RWPE1 (cell line): Measurements from ENCODE around the gene CNIH2.

Experiments used
- CTCF ChIA-PET: fragments of 350-600 bp; sonication (Branson Sonifier 250); formaldehyde crosslinking; extraction: SDS; loops from one replicate; lab custom pipeline; 2021; lab: Yijun Ruan, JAX
- POLR2A ChIA-PET: fragments of 400-600 bp; formaldehyde crosslinking; extraction: SDS; loops from one replicate; lab custom pipeline; 2020; ENCODE audit warnings: antibody characterized with exemption; ENCODE audit not compliant: low non-redundant PET; lab: Yijun Ruan, JAX
- DNase-seq: peaks from one replicate; pipeline ENCODE4 v3.0.0; 2012; ENCODE audit warnings: low spot score
- H3K27ac ChIP-seq: fragments of 450-650 bp; 2 replicates; pipeline ENCODE4 v1.5.1; 2017
- CTCF ChIP-seq: fragments of 450-650 bp; conservative IDR thresholded peaks from 2 replicates; pipeline ENCODE4 v1.5.1; 2017; ENCODE audit warnings: low read depth, mild to moderate bottlenecking

Gene CNIH2

GRCh38 chr11:66314561-66315497 is 36.9 kb downstream of the CNIH2 start:
- DNase-seq = no peak
- TF ChIP-seq CTCF = no peak
- H3K27ac ChIP-seq = peak overlapping the region; percentile 93
- ChIA-PET CTCF (interaction anchor here (1.0 to 1.1 kb wide), 2 partner anchors 14 to 75 kb away, joined by 3 read pairs; no protein-coding TSS in a partner anchor), POLR2A (no interaction called here)

- POLR2A ChIA-PET = no interaction called here
- no peak for TF ChIP-seq CTCF
- H3K27ac ChIP-seq = peak overlapping the region; percentile 93
- DNase-seq = no peak
- CTCF ChIA-PET = interaction anchor here (0.6 to 1.1 kb wide), 2 partner anchors 13 to 29 kb away, joined by 3 read pairs; no protein-coding TSS in a partner anchor
These were observed 37.5 kb downstream of the CNIH2 start for GRCh38 chr11:66315498-66315885.

- no peak for DNase-seq
- no peak for TF ChIP-seq CTCF
- ChIA-PET CTCF (interaction anchor here (0.6 to 1.1 kb wide), 4 partner anchors 13 to 70 kb away, joined by 3 to 4 read pairs (median 3); no protein-coding TSS in a partner anchor), POLR2A (no interaction called here)
- peak overlapping the region; percentile 93 for H3K27ac ChIP-seq
These were observed 38.2 kb downstream of the CNIH2 start for GRCh38 chr11:66315921-66316811.

- peak within 1 kb of the TSS; percentile 93 for H3K27ac ChIP-seq
- ChIA-PET POLR2A (no interaction called here), CTCF (interaction anchor here (0.8 to 0.9 kb wide), 2 partner anchors 12 to 69 kb away, joined by 3 to 4 read pairs; no protein-coding TSS in a partner anchor)
- TF ChIP-seq CTCF = no peak
- DNase-seq = no peak
These were observed 38.9 kb downstream of the CNIH2 start, which contains the start of gene CD248 for GRCh38 chr11:66316849-66317251. CD248 (minus strand) TSS chr11:66317044; CDS start chr11:66317027, 17 bp downstream.

- ChIA-PET POLR2A (no interaction called here), CTCF (interaction anchor here (0.8 to 0.9 kb wide), 2 partner anchors 12 to 69 kb away, joined by 3 to 4 read pairs; no protein-coding TSS in a partner anchor)
- DNase-seq = no peak
- no peak for TF ChIP-seq CTCF
- peak overlapping the region; percentile 93 for H3K27ac ChIP-seq
These were observed 39.3 kb downstream of the CNIH2 start for GRCh38 chr11:66317322-66317722.
